Left cardiac atrium (tissue), 4 donors: ENCODE results near the gene DCLRE1B. TPM values are rescaled to one million over a fixed set of nuclear protein-coding genes. Genes with fewer than 3 reads are reported as not detected.
A peak's percentile ranks its signal among the peaks of the same experiment; 100 is the strongest.

Source experiments
- ATAC-seq, 2 donors: fragments of 200-7000 bp; cut with Tn5 transposase; one replicate each; pipeline ENCODE4 v1.9.1; 2020; ENCODE audit warnings: mild to moderate bottlenecking in 2 of 2, moderate library complexity in 2 of 2
- DNase-seq: peaks from one replicate; pipeline ENCODE4 v3.0.0-alpha.2; 2020
- intact Hi-C, 2 donors: fragments of 100-400 bp; cut with DNase I; formaldehyde crosslinking; loops; one replicate each; pipeline versions ENCODE4 v1.14.1 to v1.15.1; 2022 to 2023
- total RNA-seq, 2 donors: library from RNA; stranded (reverse); fragmentation: NEBNext Ultra II Directional; extraction: Animal tissue kit (Norgen Biotek cat#: 25700); gene quantifications; one replicate each; pipeline ENCODE4 v1.2.1, GENCODE V29; 2021
- donor health status: DM: no; HTN: yes; CAD: no.
- donor health status: DM: no; HTN: yes; CAD: no; lungs with severe emphysema.
- donor health status: DM: yes; HTN: yes; CAD: no.
- donor health status: Dilated cardiomyopathy.

The DCLRE1B gene
- total RNA-seq, 2 donors from 2014 or later = 3.6 to 4.2 TPM

DNA sequence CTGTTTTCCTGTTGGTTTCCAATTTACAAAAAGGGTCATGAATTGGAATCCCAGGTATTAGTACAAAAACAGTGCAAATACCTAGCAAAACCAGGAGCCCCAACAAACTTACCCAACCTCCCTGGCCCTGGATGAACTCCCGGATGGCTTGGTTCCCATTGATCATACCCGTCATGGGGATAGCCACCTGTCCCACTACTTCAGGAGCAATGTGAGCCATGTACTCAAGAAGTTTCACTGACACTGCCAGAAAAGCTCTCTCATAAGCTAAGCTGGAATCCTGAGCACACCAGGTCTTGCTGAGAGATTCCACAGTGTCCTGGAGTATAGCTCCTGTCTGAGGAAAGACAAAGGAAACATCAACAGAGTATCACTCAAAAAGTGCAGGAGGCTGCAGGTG, 23.5 kb upstream of the DCLRE1B start:
- DNase-seq = no peak
- ATAC-seq = no peak
- intact Hi-C loops = no loop called here

DNA sequence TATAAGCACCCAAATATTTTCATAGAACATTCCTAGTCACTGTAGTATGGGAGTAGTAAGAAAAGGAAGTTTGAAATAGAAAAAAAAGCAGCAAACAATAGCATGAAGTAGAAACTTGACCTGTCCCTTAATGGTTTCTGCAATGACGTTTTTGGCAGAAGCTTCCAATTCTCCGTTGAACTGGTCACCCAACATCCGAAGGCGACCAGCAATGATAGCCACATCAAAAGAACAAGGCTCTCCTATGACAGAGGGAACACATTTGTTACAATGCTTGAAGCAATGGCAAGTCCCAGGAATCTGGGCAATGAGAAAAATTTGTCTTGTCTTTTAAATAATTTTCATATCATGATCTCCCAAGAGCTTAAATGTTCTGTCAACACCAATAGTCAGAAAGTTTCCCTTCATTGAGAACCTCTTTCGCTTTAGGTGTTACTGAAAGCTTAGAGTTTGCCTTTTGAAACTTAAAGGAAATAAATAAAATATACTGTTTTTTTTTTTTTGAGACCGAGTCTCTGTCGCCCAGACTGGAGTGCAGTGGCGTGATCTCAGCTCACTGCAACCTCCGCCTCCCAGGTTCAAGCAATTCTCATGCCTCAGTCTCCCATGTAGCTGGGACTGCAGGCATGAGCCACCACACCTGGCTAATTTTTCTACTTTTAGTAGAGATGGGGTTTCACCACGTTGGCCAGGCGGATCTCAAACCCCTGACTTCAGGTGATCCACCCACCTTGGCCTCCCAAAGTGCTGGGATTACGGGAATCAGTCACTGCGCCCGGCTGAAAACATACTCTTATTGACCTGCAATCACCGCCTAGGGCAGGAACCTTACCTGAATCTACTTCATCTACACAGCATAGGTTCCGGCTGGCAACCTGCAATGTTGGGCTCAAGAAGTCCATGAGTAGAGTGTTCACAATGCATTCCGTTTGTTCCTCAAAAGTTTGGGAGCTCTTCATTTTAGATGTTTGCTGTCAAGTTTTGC, 18.4 kb upstream of the DCLRE1B start:
- ATAC-seq (no peak), DNase-seq (no peak)
- intact Hi-C loops = no loop called here

DNA sequence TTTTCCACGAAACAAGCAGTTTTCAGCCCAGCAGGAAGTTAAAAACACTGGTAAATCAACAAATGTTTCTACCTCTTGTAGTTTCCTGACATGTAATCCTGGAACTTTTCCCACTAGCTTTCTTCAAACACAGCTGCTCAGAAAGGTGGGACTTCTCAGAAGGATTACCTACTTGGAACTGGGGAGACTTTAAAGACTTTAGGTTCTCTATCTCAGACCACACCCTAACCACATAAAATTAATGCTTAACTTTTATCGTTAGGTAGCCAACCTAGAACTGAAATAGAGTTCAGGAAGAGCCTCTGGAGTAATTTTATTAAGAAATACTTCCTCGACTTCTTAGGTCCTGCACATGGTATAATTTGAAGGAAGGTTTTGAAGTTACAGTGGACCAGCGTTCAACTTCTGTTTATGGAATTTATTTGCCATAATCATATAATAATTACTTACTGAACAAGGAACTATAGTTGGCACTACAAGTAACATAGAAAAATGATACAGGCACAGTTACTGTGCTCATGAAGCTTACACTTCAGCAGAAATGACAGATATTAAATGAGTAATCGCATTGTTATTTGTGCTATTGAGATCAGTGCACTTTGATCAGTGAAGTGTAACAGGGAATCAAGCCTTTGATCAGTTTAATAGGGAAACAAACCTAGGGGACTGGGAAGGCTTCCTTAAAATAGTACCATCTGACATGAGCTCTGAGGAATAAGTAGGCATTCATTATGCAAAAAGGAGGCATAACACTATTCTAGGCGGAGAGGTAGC, 17.5 kb upstream of the DCLRE1B start, which contains the start of gene BCL2L15:
TSS of gene BCL2L15 (minus strand) at position 180 of the 774 bp plus-strand sequence. CDS start 206 bp downstream, outside the sequence.
- ATAC-seq (no peak), DNase-seq (no peak)
- intact Hi-C loops = no loop called here

DNA sequence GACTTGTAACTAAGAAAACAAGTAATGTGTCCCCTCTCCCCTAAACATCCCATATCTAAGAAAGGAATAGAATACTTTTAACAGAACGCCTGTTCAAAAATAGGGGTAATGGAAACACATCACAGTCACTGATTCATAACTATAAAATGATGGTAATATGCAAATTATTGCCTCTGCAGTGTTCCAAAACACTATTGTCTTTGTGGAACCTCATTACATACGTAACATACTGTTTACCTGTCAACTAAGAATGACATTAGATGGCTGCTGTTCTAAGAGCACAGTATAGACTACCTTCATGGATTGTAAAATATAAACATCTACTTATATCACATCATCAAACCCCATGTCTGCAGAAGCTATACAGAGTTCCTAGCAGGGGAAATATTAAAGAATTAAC, 14.3 kb upstream of the DCLRE1B start:
- no peak for ATAC-seq
- DNase-seq = no peak
- intact Hi-C loops = no loop called here

DNA sequence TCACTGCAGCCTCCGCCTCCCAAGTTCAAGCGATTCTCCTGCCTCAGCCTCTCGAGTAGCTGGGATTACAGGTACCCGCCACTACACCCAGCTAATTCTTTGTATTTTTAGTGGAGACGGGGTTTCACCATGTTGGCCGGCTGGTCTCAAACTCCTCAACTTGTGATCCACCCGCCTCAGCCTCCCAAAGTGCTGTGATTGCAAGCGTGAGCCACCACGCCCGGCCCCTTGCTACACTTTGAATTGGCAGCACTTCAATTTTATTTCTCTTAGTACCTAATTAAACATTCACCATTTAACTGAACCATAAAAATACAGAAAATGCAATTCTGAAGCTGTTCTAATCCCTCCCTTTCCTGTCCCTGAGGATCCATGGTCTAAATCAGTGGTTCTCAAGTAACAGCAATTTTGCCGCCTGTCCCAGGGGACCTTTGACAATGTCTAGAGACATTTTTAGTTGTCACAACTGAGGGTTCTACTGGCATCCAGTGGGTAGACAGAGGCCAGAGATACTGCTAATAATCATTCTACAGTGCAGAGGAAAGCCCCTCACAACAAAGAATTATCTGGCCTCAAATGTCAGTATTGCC, 13.4 kb upstream of the DCLRE1B start:
- intact Hi-C loops = no loop called here
- no peak for ATAC-seq
- DNase-seq = no peak

DNA sequence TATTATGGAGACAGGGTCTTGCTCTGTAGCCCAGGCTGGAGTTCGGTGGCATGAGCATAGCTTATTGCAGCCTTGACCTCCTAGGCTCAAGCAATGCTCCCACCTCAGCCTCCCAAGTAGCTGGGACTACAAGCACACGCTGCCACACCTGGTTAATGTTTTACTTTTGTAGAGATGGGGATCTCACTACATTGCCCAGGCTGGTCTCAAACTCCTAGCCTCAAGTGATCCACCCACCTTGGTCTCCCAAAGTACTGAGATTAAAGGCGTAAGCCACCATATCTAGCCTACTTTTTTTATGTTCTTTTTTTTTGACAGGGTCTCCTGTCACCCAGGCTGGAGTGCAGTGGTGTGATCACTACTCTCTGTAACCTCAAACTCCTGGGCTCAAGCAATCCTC, 11.9 kb upstream of the DCLRE1B start:
- intact Hi-C loops = no loop called here
- ATAC-seq (no peak), DNase-seq (no peak)

DNA sequence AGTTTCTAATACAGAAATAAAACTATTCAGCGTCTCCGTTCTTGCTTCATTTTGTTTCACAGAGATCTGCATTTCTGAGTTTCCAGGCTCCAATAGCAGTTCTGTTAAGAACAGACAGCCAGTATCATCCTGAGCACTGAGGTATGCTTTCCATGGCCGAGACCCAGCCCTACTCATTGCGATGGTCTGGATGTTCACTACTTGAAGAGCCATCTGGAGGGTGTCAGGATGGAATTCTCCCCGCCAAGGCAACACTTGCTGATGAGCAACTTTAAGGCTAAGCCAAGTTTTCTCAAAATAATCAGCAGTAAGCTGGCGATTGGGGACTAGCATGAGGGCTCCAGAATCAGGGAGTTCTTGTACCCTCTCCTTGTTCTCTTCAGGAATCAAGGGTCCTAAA, 10.0 kb upstream of the DCLRE1B start:
- intact Hi-C loops = no loop called here
- ATAC-seq = no peak

DNA sequence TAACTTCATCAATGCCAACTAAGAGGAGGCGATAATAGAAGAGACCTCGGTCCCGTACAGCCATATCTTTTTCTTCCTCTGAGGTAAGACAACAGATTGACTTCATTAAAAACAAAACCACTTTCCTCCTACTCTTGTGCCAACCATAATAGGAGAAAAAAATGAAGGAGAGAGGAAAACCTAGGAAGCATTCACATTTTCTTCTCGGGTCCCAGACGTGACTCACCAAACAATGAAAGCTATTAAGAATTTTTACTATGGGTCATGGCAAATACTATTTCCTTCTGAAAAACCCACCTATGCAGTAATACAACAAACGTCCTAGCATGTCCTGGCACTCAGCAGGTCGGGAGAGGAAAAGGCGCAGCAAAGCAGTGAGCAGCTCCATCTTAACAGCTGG, 9.2 kb upstream of the DCLRE1B start:
- no peak for DNase-seq
- no peak for ATAC-seq
- intact Hi-C loops = no loop called here

More for the DNA sequence above, 10.0 kb upstream of the DCLRE1B start:
- no peak for DNase-seq

DNA sequence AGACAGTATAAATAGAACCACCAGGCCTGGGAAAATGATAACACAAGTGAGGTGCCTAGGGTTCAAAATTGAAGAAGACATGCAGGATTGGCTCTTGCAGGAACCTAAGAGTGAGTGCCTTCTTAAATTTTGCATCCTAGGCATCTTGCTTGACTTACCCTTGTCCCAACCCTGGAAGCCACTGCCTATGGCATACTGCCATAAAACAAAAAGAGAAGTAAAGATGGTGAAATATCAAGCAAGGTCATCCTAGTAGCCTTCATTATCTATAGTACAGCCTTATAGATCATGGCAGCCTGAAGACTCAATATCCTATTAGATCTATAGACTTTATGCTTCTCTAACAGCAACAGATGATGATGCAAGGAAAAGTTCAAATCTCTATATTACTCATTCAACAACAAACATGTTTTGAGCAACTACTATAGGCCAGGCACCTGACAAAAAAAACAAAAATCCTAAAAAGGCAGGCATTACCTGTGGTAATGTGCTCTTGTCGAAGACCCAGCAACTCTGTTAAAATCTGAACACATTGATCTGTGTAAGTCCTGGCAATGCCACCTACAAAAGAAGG, 6.8 kb upstream of the DCLRE1B start:
- intact Hi-C loops = no loop called here
- no peak for ATAC-seq
- DNase-seq = no peak

DNA sequence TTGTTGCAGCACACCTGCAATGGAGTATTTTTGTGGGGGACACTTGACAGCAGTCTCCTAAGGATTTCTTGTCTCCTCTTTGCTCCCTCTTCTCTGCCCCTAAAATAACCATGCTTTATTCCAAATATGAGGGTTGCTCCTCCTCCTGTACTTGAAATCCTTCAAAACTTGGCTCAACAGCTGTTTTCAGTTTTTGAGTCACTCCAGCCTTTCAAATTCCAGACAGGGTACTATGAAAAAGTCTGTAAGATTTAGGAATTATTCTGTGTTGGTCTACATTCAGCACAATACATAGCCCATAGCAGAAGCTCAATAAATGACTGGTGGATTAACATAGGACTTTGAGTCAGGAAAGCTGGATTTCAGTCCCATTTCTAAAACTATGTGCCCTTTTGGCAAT, 6.0 kb upstream of the DCLRE1B start:
- intact Hi-C loops = no loop called here
- ATAC-seq = no peak
- no peak for DNase-seq

DNA sequence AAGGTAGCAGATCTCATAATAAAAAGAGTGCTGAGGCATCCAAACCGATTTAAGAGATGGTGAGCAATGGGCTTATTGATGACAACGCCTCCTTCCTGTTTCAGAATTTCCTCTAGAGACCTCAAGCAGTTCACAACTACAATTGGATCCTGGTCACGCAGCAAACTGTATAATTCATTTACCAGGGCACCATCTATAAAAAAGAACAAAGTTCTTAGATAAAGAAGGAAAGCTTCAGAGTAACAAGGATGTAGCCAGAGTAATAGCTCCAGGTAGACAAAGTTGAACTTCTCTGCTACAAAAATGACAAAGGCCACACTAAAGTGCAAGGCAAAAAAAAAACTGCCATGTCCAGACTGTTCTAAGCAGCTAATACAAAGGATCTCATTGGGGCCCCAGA, 3.9 kb upstream of the DCLRE1B start:
- intact Hi-C loops = no loop called here
- ATAC-seq = no peak
- DNase-seq = no peak

DNA sequence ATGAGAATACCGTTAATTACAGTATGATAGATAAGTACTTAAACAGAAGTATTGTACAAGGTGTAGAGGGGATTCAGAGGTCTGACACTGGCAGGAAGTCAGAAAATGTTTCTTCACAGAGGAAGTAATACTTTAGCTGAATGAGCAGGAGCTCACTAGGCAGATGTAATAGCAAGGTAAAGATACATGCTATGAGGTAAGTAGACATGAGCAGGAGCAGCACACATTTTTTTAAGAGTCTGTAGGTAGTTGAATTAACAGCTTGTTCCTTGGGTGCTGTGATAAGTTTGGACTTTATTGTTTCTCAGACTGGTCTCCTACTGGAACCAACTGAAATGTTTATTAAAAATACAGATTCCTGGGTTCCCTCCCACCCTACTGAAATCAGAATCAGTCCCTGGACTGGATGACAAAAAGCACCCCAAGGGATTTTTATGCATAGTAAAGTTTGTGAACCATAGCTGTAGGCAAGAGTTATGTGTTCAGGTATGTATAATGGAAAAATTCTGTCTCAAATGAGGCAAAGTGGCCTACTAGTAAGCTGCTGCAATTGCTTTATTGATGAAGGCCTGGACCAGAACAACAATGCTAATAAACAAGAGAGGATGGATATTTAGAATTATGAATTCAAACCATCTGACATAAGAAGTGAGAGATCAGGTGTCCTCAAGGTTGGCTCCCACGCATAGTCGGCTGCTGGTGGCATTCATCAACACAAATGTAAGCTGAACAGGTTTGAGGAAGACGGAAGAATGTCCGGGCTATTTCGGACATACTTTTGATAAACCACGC, 1.4 kb upstream of the DCLRE1B start:
- no peak for DNase-seq
- intact Hi-C loops = loop anchor here in 1 of 2 donors (1.0 kb wide), 1 partner anchor 29 kb away; no protein-coding TSS in a partner anchor
- ATAC-seq = no peak

DNA sequence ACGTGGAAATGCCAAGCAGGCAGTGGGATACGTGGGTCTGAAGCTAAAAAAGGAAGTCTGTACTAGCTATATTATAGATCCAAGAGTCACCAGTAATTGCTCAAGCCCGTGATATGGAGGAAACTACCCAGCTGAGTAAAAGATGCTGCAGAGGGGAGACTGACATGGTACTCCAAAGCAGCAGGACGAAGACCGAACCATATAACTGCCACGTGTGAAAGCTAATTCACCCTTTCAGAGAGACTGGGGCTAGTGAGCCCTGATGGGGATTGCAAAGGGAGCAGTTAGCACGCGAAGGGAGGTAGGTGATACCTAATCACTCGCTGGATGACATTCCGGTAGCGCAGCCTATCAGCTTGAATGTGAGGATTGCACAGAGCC, 843 bp upstream of the DCLRE1B start:
- ATAC-seq = peak in 1 of 2 donors; percentile 8
- intact Hi-C loops = loop anchor here in 1 of 2 donors (1.0 kb wide), 1 partner anchor 28 kb away; no protein-coding TSS in a partner anchor
- DNase-seq = no peak

DNA sequence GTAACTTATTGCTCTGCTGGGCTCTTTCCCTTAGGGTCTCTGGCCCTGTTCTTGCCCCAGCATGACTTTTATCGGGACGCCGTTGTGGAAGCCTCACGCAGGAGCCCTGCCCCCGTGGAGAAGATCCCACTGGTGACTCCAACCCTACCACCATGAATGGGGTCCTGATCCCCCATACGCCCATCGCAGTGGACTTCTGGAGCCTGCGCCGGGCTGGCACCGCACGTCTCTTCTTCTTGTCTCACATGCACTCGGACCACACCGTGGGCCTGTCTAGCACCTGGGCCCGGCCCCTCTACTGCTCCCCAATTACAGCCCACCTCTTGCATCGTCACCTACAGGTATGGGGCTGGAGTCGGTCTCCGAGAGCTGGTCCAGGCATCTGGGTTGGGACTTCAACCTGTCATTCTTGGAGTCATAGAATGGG, 322 bp downstream of the DCLRE1B start:
- DNase-seq (peak; percentile 44), ATAC-seq (peak in 1 of 2 donors; percentile 1)
- intact Hi-C loops = loop anchor here in 1 of 2 donors (1.0 kb wide), 1 partner anchor 24 kb away; the partner anchor contains the start of gene HIPK1

DNA sequence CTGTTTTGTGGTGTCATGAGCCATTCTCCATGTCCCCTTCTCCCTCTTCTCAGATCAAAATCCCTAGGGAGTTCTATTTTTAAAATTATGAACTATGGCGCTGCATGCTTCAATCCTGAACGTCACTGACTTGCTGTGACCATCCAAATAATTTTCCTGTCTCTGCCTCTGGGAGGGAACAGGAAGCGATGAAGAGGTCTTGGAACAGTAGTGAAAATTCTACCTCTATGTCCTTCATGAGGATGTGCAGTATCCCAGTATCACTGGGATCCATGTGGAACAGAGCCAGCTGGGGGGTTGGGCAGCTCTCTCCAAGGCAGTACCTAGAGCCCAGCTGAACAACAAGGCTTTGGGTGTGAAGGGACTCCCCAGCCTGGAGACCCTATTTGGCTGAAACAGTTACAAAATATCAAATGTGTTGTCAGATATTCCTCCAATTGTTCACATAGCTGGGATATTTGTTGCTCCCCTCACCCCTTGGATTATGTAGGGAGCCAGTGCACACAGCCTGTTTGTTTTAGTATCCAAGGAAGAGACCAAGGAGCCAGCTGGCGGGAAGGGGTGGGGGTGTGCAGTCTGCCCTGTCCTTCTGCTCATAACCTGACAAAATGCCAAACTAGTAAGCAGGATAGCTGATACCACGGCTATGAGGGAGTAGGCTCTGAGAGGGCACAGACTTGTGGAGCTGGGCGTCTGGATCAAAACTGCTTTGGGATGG, 7.6 kb downstream of the DCLRE1B start:
- peak; percentile 92 to 95 for ATAC-seq
- DNase-seq = peak; percentile 41
- intact Hi-C loops = loop anchor here in 1 of 2 donors (2.0 to 5.0 kb wide), 2 partner anchors 16 to 75 kb away; partner anchors contain the start of gene HIPK1

DNA sequence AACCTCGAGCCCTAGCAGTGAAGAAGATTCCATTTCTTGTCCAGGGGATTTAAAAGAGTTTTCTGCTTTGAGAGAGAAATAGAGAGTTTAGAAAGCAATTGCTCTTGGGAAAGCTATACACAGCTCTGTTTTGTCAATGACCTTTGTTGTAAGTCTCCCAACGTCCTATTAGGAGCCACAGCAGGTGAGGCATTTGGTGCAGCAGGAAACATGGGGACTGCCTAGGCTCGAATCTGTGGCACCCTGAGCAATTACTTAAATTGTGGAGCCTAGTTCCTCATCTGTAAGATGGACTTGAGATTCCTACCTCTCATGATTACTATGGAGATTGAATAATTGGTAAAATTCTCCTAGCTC, 8.2 kb downstream of the DCLRE1B start:
- ATAC-seq = peak in 1 of 2 donors; percentile 28
- DNase-seq = no peak
- intact Hi-C loops = loop anchor here in 1 of 2 donors (2.0 to 5.0 kb wide), 2 partner anchors 16 to 76 kb away; partner anchors contain the start of gene HIPK1

DNA sequence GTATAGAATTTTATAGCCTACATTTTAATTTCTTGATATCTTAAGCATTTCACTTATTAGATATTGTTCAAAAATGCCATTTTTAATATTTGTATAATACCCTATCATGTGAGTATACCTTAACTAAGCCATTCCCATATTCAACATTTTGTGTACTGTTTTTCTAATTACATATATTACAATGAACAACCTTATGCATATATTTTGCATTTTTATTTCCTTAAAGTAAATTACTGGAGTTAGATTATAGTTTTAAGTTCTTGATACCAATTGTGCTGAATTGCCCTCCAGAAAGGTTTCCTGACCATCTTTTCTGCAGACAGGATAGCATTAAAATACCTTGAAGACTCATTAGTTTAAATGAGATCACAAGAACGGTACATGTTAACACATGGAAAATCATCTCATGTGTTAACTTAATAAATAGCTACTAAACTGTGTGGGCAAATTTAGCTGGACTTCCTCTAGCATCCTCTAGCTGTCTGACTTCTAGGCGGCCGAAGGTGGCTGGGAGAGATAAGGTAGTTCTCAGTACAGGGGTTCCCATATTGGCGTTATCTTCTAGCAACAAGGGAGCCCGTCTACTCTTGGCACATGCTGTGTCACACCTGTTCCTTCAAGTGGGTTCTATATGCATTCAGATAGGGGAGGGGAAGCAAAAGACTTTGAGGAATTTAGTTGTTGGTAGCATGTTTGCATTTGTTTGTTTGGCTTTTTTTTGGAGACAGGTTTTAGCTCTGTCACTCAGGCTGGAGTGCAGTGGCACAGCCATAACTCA, 8.9 kb downstream of the DCLRE1B start:
- intact Hi-C loops = loop anchor here in 1 of 2 donors (2.0 to 5.0 kb wide), 2 partner anchors 15 to 77 kb away; partner anchors contain the start of gene HIPK1
- ATAC-seq = no peak

More for the DNA sequence above, 8.9 kb downstream of the DCLRE1B start:
- DNase-seq = no peak
